ENCODE results near the gene PLPPR4. TPM values are rescaled to one million over a fixed set of nuclear protein-coding genes. Genes with fewer than 3 reads are reported as not detected.

The PLPPR4 gene
- total and polyA plus RNA-seq, 7 donors: 0.31 to 1.9 (median 0.71) TPM; not detected in 2

GRCh38 chr1:99292886-99293285 lies 28.6 kb downstream of the PLPPR4 start:
- no peak for DNase-seq
- H3K9me3 ChIP-seq: peaks cover 0 to 5% (median 0%) of the 10 kb centered on the region in 4 donors
- H3K4me3 ChIP-seq: no peak overlapping the region
- 71 to 79% methylated on average over 6 of the region's 6 CpGs for WGBS, 2 donors
- no peaks in the 10 kb centered on the region for H3K27me3 ChIP-seq
- H3K4me1 ChIP-seq: peaks cover 0 to 7% (median 0%) of the 10 kb centered on the region in 4 donors
- no peak overlapping the region for H3K27ac ChIP-seq
- TF ChIP-seq CTCF (IDR thresholded peaks at IDR 0.05) (no peak), POLR2A (IDR thresholded peaks at IDR 0.05) (no peak), POLR2AphosphoS5 (IDR thresholded peaks at IDR 0.05) (no peak), EP300 (IDR thresholded peaks at IDR 0.05) (no peak)
- intact Hi-C loops (cut with DNase I): no loop called here
- H3K36me3 ChIP-seq: no peaks in the 10 kb centered on the region

- Histone ChIP-seq H3K27me3 (no peaks in the 10 kb centered on the region), H3K27ac (no peak overlapping the region), H3K4me1 (peaks cover 0 to 2% (median 0%) of the 10 kb centered on the region in 4 donors), H3K36me3 (no peaks in the 10 kb centered on the region), H3K4me3 (no peak overlapping the region), H3K9me3 (no peaks in the 10 kb centered on the region)
- WGBS, 2 donors: 93 to 96% methylated on average over 2 of the region's 2 CpGs
- DNase-seq: no peak
- no peak for TF ChIP-seq CTCF (IDR thresholded peaks at IDR 0.05)
- TF ChIP-seq POLR2AphosphoS5 (IDR thresholded peaks at IDR 0.05): no peak
- intact Hi-C loops (cut with DNase I): no loop called here
Measured at GRCh38 chr1:99297923-99298322, 33.6 kb downstream of the PLPPR4 start.

GRCh38 chr1:99304725-99305282 lies 40.5 kb downstream of the PLPPR4 start:
- TF ChIP-seq POLR2AphosphoS5 (IDR thresholded peaks at IDR 0.05): no peak
- TF ChIP-seq CTCF (IDR thresholded peaks at IDR 0.05): no peak
- TF ChIP-seq EP300 (IDR thresholded peaks at IDR 0.05): no peak
- TF ChIP-seq POLR2A (IDR thresholded peaks at IDR 0.05): no peak
- Histone ChIP-seq H3K9me3 (no peaks in the 10 kb centered on the region), H3K4me1 (no peaks in the 10 kb centered on the region), H3K4me3 (no peak overlapping the region), H3K36me3 (no peaks in the 10 kb centered on the region), H3K27ac (no peak overlapping the region), H3K27me3 (no peaks in the 10 kb centered on the region)
- 92 to 93% methylated on average over 5 of the region's 5 CpGs for WGBS, 2 donors
- DNase-seq: no peak
- intact Hi-C loops (cut with DNase I): no loop called here

- no peaks in the 10 kb centered on the region for H3K9me3 ChIP-seq
- no peaks in the 10 kb centered on the region for H3K36me3 ChIP-seq
- H3K27ac ChIP-seq: no peak overlapping the region
- H3K4me3 ChIP-seq: no peak overlapping the region
- no peaks in the 10 kb centered on the region for H3K27me3 ChIP-seq
- intact Hi-C loops (cut with DNase I): no loop called here
- no peaks in the 10 kb centered on the region for H3K4me1 ChIP-seq
- 87% methylated on average over 7 of the region's 7 CpGs for WGBS, 2 donors
- DNase-seq: no peak
- TF ChIP-seq CTCF (IDR thresholded peaks at IDR 0.05): no peak
- TF ChIP-seq EP300 (IDR thresholded peaks at IDR 0.05): no peak
- TF ChIP-seq POLR2AphosphoS5 (IDR thresholded peaks at IDR 0.05): no peak
- TF ChIP-seq POLR2A (IDR thresholded peaks at IDR 0.05): no peak
Measured at GRCh38 chr1:99305626-99306025, 41.3 kb downstream of the PLPPR4 start.

- 82 to 84% methylated on average over 7 of the region's 7 CpGs for WGBS, 2 donors
- DNase-seq: no peak
- Histone ChIP-seq H3K4me3 (no peak overlapping the region), H3K27me3 (no peaks in the 10 kb centered on the region), H3K36me3 (no peaks in the 10 kb centered on the region), H3K9me3 (no peaks in the 10 kb centered on the region), H3K27ac (no peak overlapping the region), H3K4me1 (no peaks in the 10 kb centered on the region)
- intact Hi-C loops (cut with DNase I): no loop called here
- TF ChIP-seq POLR2AphosphoS5 (IDR thresholded peaks at IDR 0.05) (no peak), EP300 (IDR thresholded peaks at IDR 0.05) (no peak)
Measured at GRCh38 chr1:99306056-99306455, 41.8 kb downstream of the PLPPR4 start.
